Skeletal muscle satellite cell (primary cell): ENCODE results near the gene TBC1D16.

Experiments
- H3K27me3 ChIP-seq: 2 replicates; pipeline ENCODE4 v1.7.0; 2013; ENCODE audit warnings: low read length; ENCODE audit not compliant: control insufficient read depth, insufficient read depth
- H3K36me3 ChIP-seq: 2 replicates; pipeline ENCODE4 v1.7.0; 2013; ENCODE audit warnings: mild to moderate bottlenecking, control low read depth, low read length; ENCODE audit not compliant: insufficient read depth
- H3K4me1 ChIP-seq: 2 replicates; pipeline ENCODE4 v1.7.0; 2013; ENCODE audit warnings: low read length; ENCODE audit not compliant: control insufficient read depth, insufficient read depth
- H3K4me2 ChIP-seq: 2 replicates; pipeline ENCODE4 v1.7.0; 2013; ENCODE audit warnings: mild to moderate bottlenecking, low read length
- H3K4me3 ChIP-seq: 2 replicates; pipeline ENCODE4 v1.7.0; 2013; ENCODE audit warnings: low read length
- H3K9ac ChIP-seq: 2 replicates; pipeline ENCODE4 v1.7.0; 2013; ENCODE audit warnings: mild to moderate bottlenecking, low read depth, low read length, moderate library complexity
- H3K9me3 ChIP-seq: replicated peaks from 2 replicates; pipeline ENCODE4 v1.7.0; 2013; ENCODE audit warnings: mild to moderate bottlenecking, control low read depth, low read length

Gene TBC1D16

GRCh38 chr17:79988185-79988971, 47.3 kb downstream of the TBC1D16 start:
- peak overlapping the region; percentile 58 for H3K4me3 ChIP-seq
- H3K9ac ChIP-seq = peak overlapping the region; percentile 51

GRCh38 chr17:79987935-79988184, 47.8 kb downstream of the TBC1D16 start:
- Histone ChIP-seq H3K4me1 (peaks cover 43% of the 10 kb centered on the region), H3K27me3 (no peaks in the 10 kb centered on the region), H3K9me3 (no peaks in the 10 kb centered on the region), H3K9ac (peak overlapping the region; percentile 51), H3K36me3 (no peaks in the 10 kb centered on the region), H3K4me2 (peak overlapping the region; percentile 84), H3K4me3 (peak overlapping the region; percentile 58)

More at GRCh38 chr17:79988185-79988971, 47.3 kb downstream of the TBC1D16 start:
- H3K4me1 ChIP-seq = peaks cover 44% of the 10 kb centered on the region
- H3K9me3 ChIP-seq = no peaks in the 10 kb centered on the region
- peak overlapping the region; percentile 84 for H3K4me2 ChIP-seq
- H3K36me3 ChIP-seq = no peaks in the 10 kb centered on the region
- no peaks in the 10 kb centered on the region for H3K27me3 ChIP-seq

- Histone ChIP-seq H3K27me3 (no peaks in the 10 kb centered on the region), H3K36me3 (no peaks in the 10 kb centered on the region), H3K9me3 (no peaks in the 10 kb centered on the region), H3K4me3 (no peak overlapping the region), H3K4me1 (peaks cover 43% of the 10 kb centered on the region), H3K9ac (peak overlapping the region; percentile 51), H3K4me2 (peak overlapping the region; percentile 84)
Measured at GRCh38 chr17:79987187-79987934, 48.3 kb downstream of the TBC1D16 start.

GRCh38 chr17:79986411-79987186, 49.1 kb downstream of the TBC1D16 start:
- H3K4me2 ChIP-seq = peak overlapping the region; percentile 1
- no peak overlapping the region for H3K9ac ChIP-seq
- H3K4me3 ChIP-seq = no peak overlapping the region
- no peaks in the 10 kb centered on the region for H3K36me3 ChIP-seq
- H3K4me1 ChIP-seq = peaks cover 41% of the 10 kb centered on the region
- no peaks in the 10 kb centered on the region for H3K27me3 ChIP-seq
- H3K9me3 ChIP-seq = no peaks in the 10 kb centered on the region

GRCh38 chr17:79985943-79986391, 49.7 kb downstream of the TBC1D16 start:
- Histone ChIP-seq H3K9ac (no peak overlapping the region), H3K9me3 (no peaks in the 10 kb centered on the region), H3K4me3 (no peak overlapping the region), H3K36me3 (no peaks in the 10 kb centered on the region), H3K4me2 (no peak overlapping the region), H3K27me3 (no peaks in the 10 kb centered on the region), H3K4me1 (peaks cover 36% of the 10 kb centered on the region)

- H3K4me2 ChIP-seq = no peak overlapping the region
- H3K36me3 ChIP-seq = no peaks in the 10 kb centered on the region
- peaks cover 36% of the 10 kb centered on the region for H3K4me1 ChIP-seq
- no peaks in the 10 kb centered on the region for H3K27me3 ChIP-seq
- no peak overlapping the region for H3K4me3 ChIP-seq
- no peak overlapping the region for H3K9ac ChIP-seq
- H3K9me3 ChIP-seq = no peaks in the 10 kb centered on the region
Measured at GRCh38 chr17:79985361-79985942, 50.2 kb downstream of the TBC1D16 start.

GRCh38 chr17:79984877-79985276, 50.8 kb downstream of the TBC1D16 start:
- H3K4me2 ChIP-seq = no peak overlapping the region
- H3K36me3 ChIP-seq = peaks cover 4% of the 10 kb centered on the region
- H3K9me3 ChIP-seq = no peaks in the 10 kb centered on the region
- no peak overlapping the region for H3K4me3 ChIP-seq
- H3K27me3 ChIP-seq = no peaks in the 10 kb centered on the region
- peaks cover 36% of the 10 kb centered on the region for H3K4me1 ChIP-seq
- H3K9ac ChIP-seq = no peak overlapping the region

- Histone ChIP-seq H3K9ac (no peak overlapping the region), H3K4me2 (no peak overlapping the region), H3K4me3 (no peak overlapping the region), H3K9me3 (no peaks in the 10 kb centered on the region), H3K36me3 (peaks cover 6% of the 10 kb centered on the region), H3K4me1 (peaks cover 36% of the 10 kb centered on the region), H3K27me3 (no peaks in the 10 kb centered on the region)
Measured at GRCh38 chr17:79984045-79984840, 51.4 kb downstream of the TBC1D16 start.

GRCh38 chr17:79983456-79983855, 52.2 kb downstream of the TBC1D16 start:
- Histone ChIP-seq H3K9me3 (no peaks in the 10 kb centered on the region), H3K4me2 (no peak overlapping the region), H3K9ac (no peak overlapping the region), H3K4me3 (no peak overlapping the region), H3K27me3 (no peaks in the 10 kb centered on the region), H3K4me1 (peaks cover 29% of the 10 kb centered on the region), H3K36me3 (peaks cover 9% of the 10 kb centered on the region)

- Histone ChIP-seq H3K4me3 (no peak overlapping the region), H3K4me2 (no peak overlapping the region), H3K27me3 (no peaks in the 10 kb centered on the region)
Measured at GRCh38 chr17:79982986-79983385, 52.7 kb downstream of the TBC1D16 start.

More at GRCh38 chr17:79982986-79983385, 52.7 kb downstream of the TBC1D16 start:
- Histone ChIP-seq H3K9me3 (no peaks in the 10 kb centered on the region), H3K4me1 (peaks cover 25% of the 10 kb centered on the region), H3K9ac (no peak overlapping the region), H3K36me3 (peaks cover 10% of the 10 kb centered on the region)
